Caco-2 (cell line): ENCODE results near the gene SPPL2B. TPM values are rescaled to one million over a fixed set of nuclear protein-coding genes. Genes with fewer than 3 reads are reported as not detected.

Source experiments
- BruUV-seq: library from RNA; stranded (reverse); fragments of 400-500 nt; replicated peaks from 2 replicates; lab custom pipeline; 2021; lab: Mats Ljungman, UMichigan
- CTCF ChIA-PET: fragments of 300-600 bp; sonication (Branson Sonifier 250); formaldehyde crosslinking; loops from one replicate; lab custom pipeline; 2022; ENCODE audit warnings: antibody characterized with exemption; lab: Charles Lee
- POLR2A ChIA-PET: fragments of 300-600 bp; sonication (Branson Sonifier 250); formaldehyde crosslinking; loops from one replicate; lab custom pipeline; 2022; ENCODE audit warnings: antibody characterized with exemption; lab: Charles Lee
- DNase-seq, 2 experiments: peaks; one replicate each; pipeline versions ENCODE4 v3.0.0 to v3.0.0-alpha.2; 2020 to 2022
- H3K27me3 ChIP-seq: replicated peaks from 2 replicates; pipeline ENCODE4 v1.6.0; 2011; ENCODE audit warnings: low read length; ENCODE audit not compliant: control insufficient read depth, insufficient read depth
- H3K36me3 ChIP-seq: 2 replicates; pipeline ENCODE4 v1.5.1; 2011; ENCODE audit warnings: low read length; ENCODE audit not compliant: control insufficient read depth, insufficient read depth
- H3K4me1 ChIP-seq: fragments of 250-450 bp; sonication (Bioruptor Pico); 2 replicates; pipeline ENCODE4 v1.5.1; 2020; ENCODE audit warnings: mild to moderate bottlenecking
- H3K4me3 ChIP-seq: 2 replicates; pipeline ENCODE4 v1.5.1; 2011; ENCODE audit warnings: low read depth, mild to moderate bottlenecking, control low read depth, low read length
- H3K9me3 ChIP-seq: fragments of 250-450 bp; sonication (Bioruptor Pico); 2 replicates; pipeline ENCODE4 v1.5.1; 2020; ENCODE audit warnings: mild to moderate bottlenecking, moderate library complexity
- H3K27ac Mint-ChIP-seq: one replicate; pipeline ENCODE4 v1.8.0; 2022; ENCODE audit warnings: mixed read lengths; ENCODE audit not compliant: unreplicated experiment
- H3K27me3 Mint-ChIP-seq: one replicate; pipeline ENCODE4 v1.8.0; 2022; ENCODE audit warnings: mixed read lengths; ENCODE audit not compliant: insufficient read depth, unreplicated experiment
- H3K36me3 Mint-ChIP-seq: one replicate; pipeline ENCODE4 v1.8.0; 2022; ENCODE audit warnings: mild to moderate bottlenecking, mixed read lengths; ENCODE audit not compliant: insufficient read depth, unreplicated experiment
- H3K4me1 Mint-ChIP-seq: one replicate; pipeline ENCODE4 v1.8.0; 2022; ENCODE audit warnings: low read depth, mixed read lengths; ENCODE audit not compliant: unreplicated experiment
- H3K4me3 Mint-ChIP-seq: one replicate; pipeline ENCODE4 v1.8.0; 2022; ENCODE audit warnings: mild to moderate bottlenecking, moderate library complexity, mixed read lengths; ENCODE audit not compliant: unreplicated experiment
- H3K9me3 Mint-ChIP-seq: one replicate; pipeline ENCODE4 v1.8.0; 2022; ENCODE audit warnings: mixed read lengths; ENCODE audit not compliant: unreplicated experiment
- CTCF ChIP-seq, 2 experiments: fragments of 200-600 bp in 1 of 2; IDR thresholded peaks; 1 replicate in 1 of 2; 2 replicates in 1 of 2; pipeline versions ENCODE4 v1.5.1 to v1.8.0; 2011 to 2022; ENCODE audit warnings: antibody characterized with exemption in 1 of 2, control low read depth in 1 of 2, inconsistent platforms in 1 of 2, low read depth in 1 of 2, low read length in 1 of 2, mild to moderate bottlenecking in 1 of 2, moderate library complexity in 1 of 2; ENCODE audit not compliant: insufficient read depth in 1 of 2, severe bottlenecking in 1 of 2, unreplicated experiment in 1 of 2
- intact Hi-C: fragments of 100-400 bp; cut with micrococcal nuclease; formaldehyde crosslinking; loops from one replicate; pipeline ENCODE4 v1.10.0; 2022; ENCODE audit not compliant: unreplicated experiment
- total RNA-seq: library from RNA; stranded (reverse); gene quantifications from 2 replicates; pipeline ENCODE4 v1.2.3, GENCODE V29; 2022

SPPL2B gene
- total RNA-seq, 1 experiment from 2014 or later: 92.3 TPM

- H3K36me3 Mint-ChIP-seq: peaks cover 8% of the 10 kb centered on the region
- intact Hi-C loops: no loop called here
Observed at GRCh38 chr19:2374808-2375207, 46.3 kb downstream of the SPPL2B start.

GRCh38 chr19:2375353-2376121, 47.1 kb downstream of the SPPL2B start:
- CTCF ChIA-PET: no interaction called here
- Histone ChIP-seq H3K36me3 (no peaks in the 10 kb centered on the region), H3K4me3 (no peak overlapping the region), H3K4me1 (no peaks in the 10 kb centered on the region), H3K27me3 (no peaks in the 10 kb centered on the region), H3K9me3 (peaks cover 13% of the 10 kb centered on the region)
- no peak overlapping the region for H3K4me3 Mint-ChIP-seq
- H3K27ac Mint-ChIP-seq: no peak overlapping the region
- TF ChIP-seq CTCF (IDR thresholded peaks at IDR 0.05; ENCODE audit: insufficient read depth in 1 of 2, low read depth in 1 of 2, low read length in 1 of 2, severe bottlenecking in 1 of 2, unreplicated experiment in 1 of 2): no peak
- POLR2A ChIA-PET: no interaction called here
- DNase-seq: no peak
- intact Hi-C loops: no loop called here
- no peaks in the 10 kb centered on the region for H3K27me3 Mint-ChIP-seq
- BruUV-seq: no TSS peak
- peaks cover 8% of the 10 kb centered on the region for H3K4me1 Mint-ChIP-seq
- peaks cover 19% of the 10 kb centered on the region for H3K9me3 Mint-ChIP-seq
- peaks cover 9% of the 10 kb centered on the region for H3K36me3 Mint-ChIP-seq

More at GRCh38 chr19:2374808-2375207, 46.3 kb downstream of the SPPL2B start:
- no peak for TF ChIP-seq CTCF (IDR thresholded peaks at IDR 0.05; ENCODE audit: insufficient read depth in 1 of 2, low read depth in 1 of 2, low read length in 1 of 2, severe bottlenecking in 1 of 2, unreplicated experiment in 1 of 2)
- no peaks in the 10 kb centered on the region for H3K4me1 ChIP-seq
- Mint-ChIP-seq H3K27ac (no peak overlapping the region), H3K4me3 (no peak overlapping the region), H3K9me3 (peaks cover 16% of the 10 kb centered on the region), H3K4me1 (peaks cover 8% of the 10 kb centered on the region), H3K27me3 (no peaks in the 10 kb centered on the region)
- no peaks in the 10 kb centered on the region for H3K36me3 ChIP-seq
- ChIA-PET POLR2A (no interaction called here), CTCF (no interaction called here)
- no TSS peak for BruUV-seq
- H3K4me3 ChIP-seq: no peak overlapping the region
- DNase-seq: no peak
- peaks cover 13% of the 10 kb centered on the region for H3K9me3 ChIP-seq
- no peaks in the 10 kb centered on the region for H3K27me3 ChIP-seq

- Histone ChIP-seq H3K9me3 (peaks cover 13% of the 10 kb centered on the region), H3K4me3 (no peak overlapping the region), H3K4me1 (no peaks in the 10 kb centered on the region), H3K36me3 (no peaks in the 10 kb centered on the region), H3K27me3 (no peaks in the 10 kb centered on the region)
- ChIA-PET POLR2A (no interaction called here), CTCF (no interaction called here)
- no peak for DNase-seq
- Mint-ChIP-seq H3K36me3 (peaks cover 9% of the 10 kb centered on the region), H3K27me3 (no peaks in the 10 kb centered on the region), H3K4me1 (peaks cover 6% of the 10 kb centered on the region), H3K4me3 (no peak overlapping the region), H3K9me3 (peaks cover 19% of the 10 kb centered on the region), H3K27ac (no peak overlapping the region)
- intact Hi-C loops: no loop called here
- no peak for TF ChIP-seq CTCF (IDR thresholded peaks at IDR 0.05; ENCODE audit: insufficient read depth in 1 of 2, low read depth in 1 of 2, low read length in 1 of 2, severe bottlenecking in 1 of 2, unreplicated experiment in 1 of 2)
- BruUV-seq: no TSS peak
Observed at GRCh38 chr19:2376784-2377519, 48.5 kb downstream of the SPPL2B start.
